NCI-H526 treated with DMSO at 0.1 percent for 48 hours (cell line): ENCODE measurements around the gene ZNF598.
"Not testable (repeated sequence)": the region's sequence is repeated elsewhere in the genome, so short reads cannot be mapped to it uniquely, and the experiment has no call there.

Source experiments
- DNase-seq: peaks from one replicate; lab custom pipeline; 2025; lab: John Stamatoyannopoulos, UW

The ZNF598 gene

GRCh38 chr16:1958143-1958491 lies 51.5 kb downstream of the ZNF598 start:
- not testable (repeated sequence) for DNase-seq

- DNase-seq = not testable (repeated sequence)
Measured at GRCh38 chr16:1957434-1958142, 52.0 kb downstream of the ZNF598 start.

- DNase-seq = no peak
Measured at GRCh38 chr16:1953734-1954133, 55.9 kb downstream of the ZNF598 start.

- no peak for DNase-seq
Measured at GRCh38 chr16:1950559-1950958, 59.1 kb downstream of the ZNF598 start.

- DNase-seq = no peak
Measured at GRCh38 chr16:1950047-1950446, 59.6 kb downstream of the ZNF598 start.

- DNase-seq = no peak
Measured at GRCh38 chr16:1949507-1949906, 60.1 kb downstream of the ZNF598 start.
